ENCODE data around the gene NRSN1. TPM values are rescaled to one million over a fixed set of nuclear protein-coding genes. Genes with fewer than 3 reads are reported as not detected.

NRSN1 gene
- polyA plus RNA-seq, 4 donors: 0.39 to 2.9 (median 1.2) TPM

Other genes starting within 250 kb of the NRSN1 start
- 100 to 1,000 TPM in 3 of 4 donors, 1 to 10 TPM in 1; 1.6 to 133 (median 114) TPM for gene DCDC2, start 231.8 kb downstream of the NRSN1 start, polyA plus RNA-seq (ENCODE audit: insufficient read length in 4 of 4)